Coronary artery (tissue), 2 donors: ENCODE data around the gene SPOUT1.

Experiments
- DNase-seq: peaks from one replicate; pipeline ENCODE4 v3.0.0-alpha.2; 2017; ENCODE audit warnings: low spot score
- H3K27ac ChIP-seq, 2 donors: fragments of 200-600 bp; sonication (generic); one replicate each; pipeline ENCODE4 v1.5.1; 2016 to 2019
- H3K4me3 ChIP-seq: fragments of 200-600 bp; sonication (generic); 2 replicates; pipeline ENCODE4 v1.5.1; 2016; ENCODE audit warnings: mild to moderate bottlenecking, moderate library complexity
- CTCF ChIP-seq: fragments of 200-600 bp; sonication (generic); IDR thresholded peaks from one replicate; pipeline ENCODE4 v1.5.1; 2019; ENCODE audit warnings: antibody characterized with exemption

Gene SPOUT1

GRCh38 chr9:128822407-128823042 is 7.1 kb downstream of the SPOUT1 start:
- Histone ChIP-seq H3K27ac (no peak overlapping the region), H3K4me3 (no peak overlapping the region)
- DNase-seq = no peak
- TF ChIP-seq CTCF = no peak

GRCh38 chr9:128821584-128822406 is 7.8 kb downstream of the SPOUT1 start:
- DNase-seq = no peak
- Histone ChIP-seq H3K4me3 (no peak overlapping the region), H3K27ac (no peak overlapping the region)
- TF ChIP-seq CTCF = no peak

GRCh38 chr9:128820665-128821583 is 8.7 kb downstream of the SPOUT1 start:
- no peak for TF ChIP-seq CTCF
- Histone ChIP-seq H3K27ac (no peak overlapping the region), H3K4me3 (no peak overlapping the region)
- no peak for DNase-seq

- Histone ChIP-seq H3K4me3 (peak overlapping the region; percentile 79), H3K27ac (peak overlapping the region in 1 of 2 donors; percentile 16)
- DNase-seq = no peak
- no peak for TF ChIP-seq CTCF
Measured at GRCh38 chr9:128819716-128820664, 9.6 kb downstream of the SPOUT1 start.

- Histone ChIP-seq H3K4me3 (peak overlapping the region; percentile 79), H3K27ac (peak overlapping the region; percentile 53 to 90)
- TF ChIP-seq CTCF = no peak
- DNase-seq = no peak
Measured at GRCh38 chr9:128818839-128819715, 10.5 kb downstream of the SPOUT1 start.
